Spleen (tissue), 7 donors: ENCODE measurements around the gene OPCML.

Source experiments
- CTCF ChIP-seq, 11 experiments: fragments of 200-600 bp in 7 of 11; fragments of 450-650 bp in 4 of 11; sonication (generic) in 4 of 11; IDR thresholded peaks in 8 of 11; conservative IDR thresholded peaks in 3 of 11; 1 replicate in 7 of 11; 2 replicates in 4 of 11; pipeline versions ENCODE4 v1.4.0 to v1.8.0; 2016 to 2021; ENCODE audit warnings: antibody characterized with exemption in 11 of 11, inconsistent platforms in 4 of 11, mild to moderate bottlenecking in 1 of 11
- POLR2AphosphoS5 ChIP-seq, 3 donors: sonication (generic); formaldehyde crosslinking; IDR thresholded peaks; one replicate each; pipeline ENCODE4 v1.5.1; 2017; ENCODE audit warnings: antibody characterized with exemption in 3 of 3
- donor health status: DM: no; HTN: no; CAD: no; lungs with moderate emphysema.
- donor health status: DM: no; HTN: no; CAD: no.
- donor health status: DM: no; HTN: no; CAD: no.

- TF ChIP-seq CTCF (IDR thresholded peaks at IDR 0.05 in 8 of 11, conservative IDR thresholded peaks at IDR 0.05 in 3 of 11) (no peak), POLR2AphosphoS5 (IDR thresholded peaks at IDR 0.05) (no peak)
Observed at GRCh38 chr11:132994966-132995365, 537.3 kb downstream of the OPCML start.
